Activated CD8-positive, alpha-beta T cell treated with anti-CD3 and anti-CD28 coated beads for 36 hours (primary cell): ENCODE data around the gene NFKB2. TPM values are rescaled to one million over a fixed set of nuclear protein-coding genes. Genes with fewer than 3 reads are reported as not detected.

ENCODE experiments used
- ATAC-seq: fragments of 200-7000 bp; cut with Tn5 transposase; one replicate; pipeline ENCODE4 v1.10.0; 2021; ENCODE audit warnings: mild to moderate bottlenecking, moderate library complexity
- CTCF ChIA-PET: fragments of 350-600 bp; sonication (Branson Sonifier 250); formaldehyde crosslinking; loops from one replicate; lab custom pipeline; 2021; ENCODE audit warnings: antibody characterized with exemption; lab: Charles Lee
- POLR2A ChIA-PET: fragments of 350-600 bp; sonication (Branson Sonifier 250); formaldehyde crosslinking; loops from one replicate; lab custom pipeline; 2021; ENCODE audit warnings: antibody characterized with exemption; lab: Charles Lee
- DNase-seq: peaks from one replicate; pipeline ENCODE4 v3.0.0-alpha.2; 2020
- H3K27ac Mint-ChIP-seq: one replicate; pipeline ENCODE4 v1.8.0; 2021; ENCODE audit warnings: mild to moderate bottlenecking, mixed read lengths
- H3K27me3 Mint-ChIP-seq: one replicate; pipeline ENCODE4 v1.8.0; 2021; ENCODE audit warnings: mixed read lengths
- H3K36me3 Mint-ChIP-seq: one replicate; pipeline ENCODE4 v1.8.0; 2021; ENCODE audit warnings: low read depth, mixed read lengths
- H3K4me1 Mint-ChIP-seq: one replicate; pipeline ENCODE4 v1.8.0; 2021; ENCODE audit warnings: low read depth, mixed read lengths
- H3K4me3 Mint-ChIP-seq: one replicate; pipeline ENCODE4 v1.8.0; 2021; ENCODE audit warnings: mild to moderate bottlenecking, moderate library complexity, mixed read lengths
- H3K9me3 Mint-ChIP-seq: one replicate; pipeline ENCODE4 v1.8.0; 2021; ENCODE audit warnings: mixed read lengths
- intact Hi-C: fragments of 100-400 bp; cut with micrococcal nuclease; formaldehyde crosslinking; loops from one replicate; pipeline ENCODE4 v1.10.0; 2022
- total RNA-seq, 2 experiments: library from RNA; stranded (reverse); gene quantifications; one replicate each; pipeline ENCODE4 v1.2.3, GENCODE V29; 2021
- TF ChIP-seq, protein P1 (sequence below): fragments of 200-600 bp; IDR thresholded peaks from one replicate; pipeline ENCODE4 v1.8.0; 2022; ENCODE audit warnings: antibody characterized with exemption, mild to moderate bottlenecking

The NFKB2 gene
- total RNA-seq, 2 experiments from 2014 or later: 251 to 253 TPM

DNA sequence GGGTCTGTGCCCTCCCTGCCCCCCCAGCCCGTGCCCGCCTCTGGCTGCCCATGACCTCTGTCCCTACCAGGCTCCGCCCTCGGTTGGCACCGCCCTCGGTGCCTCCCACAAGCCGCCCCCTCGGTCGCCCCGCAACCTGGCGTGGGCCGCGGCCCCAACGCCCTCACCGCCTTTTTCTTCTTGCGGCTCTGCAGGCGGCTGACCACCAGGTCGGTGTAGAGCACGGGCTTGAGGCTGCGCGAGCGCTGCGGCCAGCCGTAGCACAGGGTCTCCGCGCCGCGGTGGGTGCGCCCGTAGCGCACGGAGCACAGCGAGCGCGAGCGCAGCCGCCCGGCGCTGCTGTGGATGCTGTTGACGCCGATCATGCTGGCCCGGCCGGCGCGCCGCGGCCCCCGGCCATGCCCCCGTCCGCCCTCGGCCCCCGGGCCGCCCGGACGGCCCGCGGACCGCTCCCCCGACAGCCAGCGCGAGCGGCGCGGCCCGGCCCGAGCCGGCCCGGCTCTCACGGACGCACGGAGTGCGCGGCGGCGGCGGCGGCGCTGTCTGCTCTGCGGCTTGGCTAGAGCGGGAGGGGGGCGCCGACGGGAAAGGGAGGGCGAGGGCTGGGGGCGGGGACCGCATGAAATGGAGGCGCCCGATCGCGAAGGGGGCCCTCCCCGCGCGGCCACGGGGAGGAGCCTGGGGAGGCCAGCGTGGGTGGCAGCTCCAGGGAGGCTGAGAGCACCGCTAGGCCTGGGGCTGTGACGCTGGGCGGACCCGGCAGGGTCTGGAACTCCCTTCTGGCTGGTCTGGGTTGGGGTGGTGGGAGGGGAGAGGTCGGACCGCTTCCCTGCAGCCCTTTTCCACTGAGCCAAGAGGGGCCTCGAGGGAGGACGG is 13.5 kb downstream of the NFKB2 start:
- DNase-seq (peak; percentile 91), ATAC-seq (peak; percentile 73)
- Mint-ChIP-seq H3K27ac (peak overlapping the region; percentile 62), H3K36me3 (peaks cover 3% of the 10 kb centered on the region), H3K4me3 (peak overlapping the region; percentile 80), H3K9me3 (no peaks in the 10 kb centered on the region), H3K4me1 (peaks cover 42% of the 10 kb centered on the region), H3K27me3 (peaks cover 7% of the 10 kb centered on the region)
- TF ChIP-seq, protein P1, sequence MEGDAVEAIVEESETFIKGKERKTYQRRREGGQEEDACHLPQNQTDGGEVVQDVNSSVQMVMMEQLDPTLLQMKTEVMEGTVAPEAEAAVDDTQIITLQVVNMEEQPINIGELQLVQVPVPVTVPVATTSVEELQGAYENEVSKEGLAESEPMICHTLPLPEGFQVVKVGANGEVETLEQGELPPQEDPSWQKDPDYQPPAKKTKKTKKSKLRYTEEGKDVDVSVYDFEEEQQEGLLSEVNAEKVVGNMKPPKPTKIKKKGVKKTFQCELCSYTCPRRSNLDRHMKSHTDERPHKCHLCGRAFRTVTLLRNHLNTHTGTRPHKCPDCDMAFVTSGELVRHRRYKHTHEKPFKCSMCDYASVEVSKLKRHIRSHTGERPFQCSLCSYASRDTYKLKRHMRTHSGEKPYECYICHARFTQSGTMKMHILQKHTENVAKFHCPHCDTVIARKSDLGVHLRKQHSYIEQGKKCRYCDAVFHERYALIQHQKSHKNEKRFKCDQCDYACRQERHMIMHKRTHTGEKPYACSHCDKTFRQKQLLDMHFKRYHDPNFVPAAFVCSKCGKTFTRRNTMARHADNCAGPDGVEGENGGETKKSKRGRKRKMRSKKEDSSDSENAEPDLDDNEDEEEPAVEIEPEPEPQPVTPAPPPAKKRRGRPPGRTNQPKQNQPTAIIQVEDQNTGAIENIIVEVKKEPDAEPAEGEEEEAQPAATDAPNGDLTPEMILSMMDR: no peak
- CTCF ChIA-PET: interaction anchor here (1.0 to 5.5 kb wide), 9 partner anchors 9 to 179 kb away, joined by 3 to 57 read pairs (median 4); partner anchors contain the start of genes CUEDC2, FBXL15, NFKB2 and PSD
- POLR2A ChIA-PET: interaction anchor here (0.7 to 6.1 kb wide), 7 partner anchors 12 to 164 kb away, joined by 3 to 107 read pairs (median 5); partner anchors contain the start of genes C10orf95, FBXL15, GBF1 and NFKB2
- intact Hi-C loops: no loop called here

DNA sequence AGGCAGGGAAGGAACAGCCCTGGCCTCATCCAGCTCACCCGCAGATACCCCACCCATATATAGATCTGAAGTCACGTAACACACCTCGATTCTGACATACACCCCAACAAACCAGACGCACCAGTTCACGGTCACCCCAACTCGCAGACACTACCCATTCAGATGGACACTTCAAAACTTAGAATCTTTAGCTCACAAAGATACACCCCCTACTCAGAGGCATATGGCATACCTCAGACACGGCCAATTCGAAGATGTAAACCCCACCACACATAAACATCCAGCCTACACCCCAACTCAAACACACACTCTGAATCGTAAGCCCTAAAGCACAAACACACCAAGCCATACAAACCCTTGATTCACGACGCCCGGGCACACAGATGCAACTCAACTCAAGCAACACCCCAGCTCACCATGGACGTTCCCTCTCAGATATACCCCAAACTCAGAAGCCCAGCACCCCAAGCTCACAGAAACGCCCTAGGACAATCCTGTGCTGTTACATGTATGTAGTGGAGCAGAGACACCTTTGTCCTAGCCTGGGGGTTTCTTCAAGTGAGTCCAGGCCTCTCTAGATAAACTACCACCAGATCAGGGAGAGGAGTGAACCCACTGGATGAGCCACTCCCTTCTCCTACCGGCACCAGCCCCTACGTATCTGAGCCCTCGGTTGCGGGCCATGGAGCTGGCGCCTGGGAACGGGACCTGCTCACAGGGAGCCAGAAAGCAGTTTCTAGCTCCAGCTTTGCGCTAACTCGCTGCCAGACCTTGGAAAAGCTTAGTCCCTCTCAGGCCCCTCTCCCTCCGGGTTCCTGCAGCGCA is 14.3 kb downstream of the NFKB2 start:
- ATAC-seq (no peak), DNase-seq (peak; percentile 22)
- Mint-ChIP-seq H3K27me3 (peaks cover 7% of the 10 kb centered on the region), H3K36me3 (no peaks in the 10 kb centered on the region), H3K9me3 (no peaks in the 10 kb centered on the region), H3K4me3 (peak overlapping the region; percentile 80), H3K4me1 (peaks cover 42% of the 10 kb centered on the region), H3K27ac (peak overlapping the region; percentile 62)
- TF ChIP-seq, protein P1: no peak
- POLR2A ChIA-PET: interaction anchor here (0.6 to 6.1 kb wide), 10 partner anchors 8 to 203 kb away, joined by 3 to 107 read pairs (median 4); partner anchors contain the start of genes C10orf95, FBXL15, GBF1 and NFKB2
- intact Hi-C loops: loop anchor here (5.0 kb wide), 1 partner anchor 343 kb away; the partner anchor contains the start of gene HPS6
- CTCF ChIA-PET: interaction anchor here (1.0 to 5.5 kb wide), 10 partner anchors 8 to 180 kb away, joined by 3 to 57 read pairs (median 4); partner anchors contain the start of genes CUEDC2, FBXL15, NFKB2 and PSD

DNA sequence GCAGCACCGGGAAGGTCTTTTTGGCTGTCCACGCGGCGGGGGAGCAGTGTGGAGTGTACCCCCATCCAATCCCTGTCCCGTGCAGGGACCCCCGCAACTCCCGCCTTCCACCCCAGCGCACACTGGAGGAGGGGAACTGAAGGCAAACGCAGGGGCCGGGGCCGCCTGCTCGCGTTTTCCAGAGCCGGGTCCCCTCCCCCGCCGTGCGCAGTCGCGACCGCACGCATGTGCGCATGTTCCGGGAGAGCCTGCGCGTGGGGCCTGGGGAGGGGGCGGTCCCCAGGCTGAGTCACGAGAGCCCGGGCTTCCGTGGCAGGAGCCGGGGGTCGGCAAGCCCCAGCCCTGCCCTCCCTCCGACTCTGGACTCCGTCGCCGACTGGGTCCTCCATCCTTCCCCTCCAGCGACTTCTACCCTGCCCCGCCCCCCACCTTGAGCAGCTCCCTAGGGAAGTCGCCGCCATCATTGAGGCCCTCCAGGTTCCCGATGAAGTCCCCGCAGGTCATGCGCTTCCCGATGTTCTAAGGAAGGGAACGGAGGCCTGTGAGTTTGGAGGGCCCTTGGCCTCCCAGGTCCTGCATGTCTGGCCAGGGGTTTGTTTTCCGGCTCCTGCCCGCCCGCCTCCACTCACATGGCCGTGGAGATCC is 15.0 kb downstream of the NFKB2 start:
- H3K36me3 Mint-ChIP-seq: no peaks in the 10 kb centered on the region
- intact Hi-C loops: loop anchor here (5.0 kb wide), 1 partner anchor 343 kb away; the partner anchor contains the start of gene HPS6
- peaks cover 8% of the 10 kb centered on the region for H3K27me3 Mint-ChIP-seq
- H3K27ac Mint-ChIP-seq: peak overlapping the region; percentile 62
- H3K4me3 Mint-ChIP-seq: peak overlapping the region; percentile 80
- ATAC-seq (peak; percentile 21), DNase-seq (peak; percentile 72)
- peaks cover 42% of the 10 kb centered on the region for H3K4me1 Mint-ChIP-seq
- POLR2A ChIA-PET: interaction anchor here (0.6 to 6.1 kb wide), 8 partner anchors 8 to 203 kb away, joined by 3 to 107 read pairs (median 4); partner anchors contain the start of genes FBXL15 and NFKB2
- TF ChIP-seq, protein P1: no peak
- CTCF ChIA-PET: interaction anchor here (1.5 to 5.5 kb wide), 5 partner anchors 11 to 75 kb away, joined by 3 to 57 read pairs (median 16); partner anchors contain the start of gene NFKB2
- no peaks in the 10 kb centered on the region for H3K9me3 Mint-ChIP-seq
